NCI-H2196 (cell line): Measurements from ENCODE around the gene STARD3.
A peak's percentile ranks its signal among the peaks of the same experiment; 100 is the strongest.
"Not testable (repeated sequence)": the region's sequence is repeated elsewhere in the genome, so short reads cannot be mapped to it uniquely, and the experiment has no call there.

Experiments
- DNase-seq: peaks from one replicate; lab custom pipeline; 2025; ENCODE audit not compliant: unreplicated experiment; lab: John Stamatoyannopoulos, UW

STARD3 gene

GRCh38 chr17:39636927-39637736, at the start of gene STARD3:
TSS of gene STARD3 (plus strand) at chr17:39637144. CDS start at chr17:39653532, 16,388 bp downstream.
- peak; percentile 64 for DNase-seq

GRCh38 chr17:39590180-39590579, 46.8 kb upstream of the STARD3 start:
- DNase-seq, result not testable (repeated sequence)

- peak; percentile 58 for DNase-seq
Observed at GRCh38 chr17:39591958-39592954, 44.7 kb upstream of the STARD3 start.

- DNase-seq, result no peak
Observed at GRCh38 chr17:39593371-39593770, 43.6 kb upstream of the STARD3 start.

GRCh38 chr17:39595294-39595693, 41.6 kb upstream of the STARD3 start:
- DNase-seq, result no peak

GRCh38 chr17:39595928-39596510, 40.9 kb upstream of the STARD3 start:
- DNase-seq, result no peak

- no peak for DNase-seq
Observed at GRCh38 chr17:39596543-39597267, 40.2 kb upstream of the STARD3 start.

GRCh38 chr17:39597372-39598046, 39.4 kb upstream of the STARD3 start:
- no peak for DNase-seq

- no peak for DNase-seq
Observed at GRCh38 chr17:39598047-39598481, 38.9 kb upstream of the STARD3 start.

GRCh38 chr17:39598630-39599003, 38.3 kb upstream of the STARD3 start:
- no peak for DNase-seq

GRCh38 chr17:39599004-39599664, 37.8 kb upstream of the STARD3 start:
- DNase-seq, result no peak

- DNase-seq, result no peak
Observed at GRCh38 chr17:39599665-39600231, 37.2 kb upstream of the STARD3 start.

GRCh38 chr17:39600288-39600996, 36.5 kb upstream of the STARD3 start:
- no peak for DNase-seq

- DNase-seq, result no peak
Observed at GRCh38 chr17:39600997-39601597, 35.8 kb upstream of the STARD3 start.

GRCh38 chr17:39601758-39602532, 35.0 kb upstream of the STARD3 start:
- DNase-seq, result no peak

- DNase-seq, result no peak
Observed at GRCh38 chr17:39602533-39603303, 34.2 kb upstream of the STARD3 start.
